H9 (cell line): ENCODE results near the gene RPS24. TPM values are rescaled to one million over a fixed set of nuclear protein-coding genes. Genes with fewer than 3 reads are reported as not detected.

Source experiments
- DNase-seq: peaks from one replicate; pipeline ENCODE4 v3.0.0-alpha.2; 2017
- H2AFZ ChIP-seq: one replicate; pipeline ENCODE4 v1.6.1; 2013; ENCODE audit warnings: mild to moderate bottlenecking, low read length, control low read depth, moderate library complexity
- H2AK5ac ChIP-seq: 2 replicates; pipeline ENCODE4 v1.6.1; 2013; ENCODE audit warnings: low read length, control low read depth, mixed read lengths; ENCODE audit not compliant: insufficient read length
- H2BK120ac ChIP-seq: one replicate; pipeline ENCODE4 v1.6.1; 2013; ENCODE audit warnings: low read depth, mild to moderate bottlenecking, low read length, control low read depth, inconsistent platforms; ENCODE audit not compliant: poor library complexity, severe bottlenecking
- H2BK12ac ChIP-seq: 2 replicates; pipeline ENCODE4 v1.6.1; 2013; ENCODE audit warnings: low read length, control low read depth, mixed read lengths, low read depth; ENCODE audit not compliant: insufficient read length
- H2BK15ac ChIP-seq: 2 replicates; pipeline ENCODE4 v1.6.1; 2013; ENCODE audit warnings: low read depth, low read length, control low read depth
- H2BK20ac ChIP-seq: one replicate; pipeline ENCODE4 v1.6.1; 2013; ENCODE audit warnings: low read depth, mild to moderate bottlenecking, low read length, control low read depth, inconsistent platforms; ENCODE audit not compliant: poor library complexity, severe bottlenecking
- H2BK5ac ChIP-seq: 2 replicates; pipeline ENCODE4 v1.6.1; 2013; ENCODE audit warnings: low read length, control low read depth, mixed read lengths; ENCODE audit not compliant: insufficient read length
- H3K14ac ChIP-seq: 2 replicates; pipeline ENCODE4 v1.6.1; 2013; ENCODE audit warnings: low read length, control low read depth; ENCODE audit not compliant: insufficient read depth
- H3K18ac ChIP-seq: 2 replicates; pipeline ENCODE4 v1.6.1; 2013; ENCODE audit warnings: low read depth, mild to moderate bottlenecking, mixed read lengths, low read length, control low read depth; ENCODE audit not compliant: insufficient read length
- H3K23ac ChIP-seq: 2 replicates; pipeline ENCODE4 v1.6.1; 2013; ENCODE audit warnings: low read length, control low read depth, mixed read lengths, low read depth; ENCODE audit not compliant: insufficient read length
- H3K23me2 ChIP-seq: 2 replicates; pipeline ENCODE4 v1.6.1; 2013; ENCODE audit warnings: low read depth, mild to moderate bottlenecking, mixed read lengths, low read length, control low read depth; ENCODE audit not compliant: insufficient read length, poor library complexity, severe bottlenecking
- H3K27ac ChIP-seq: 2 replicates; pipeline ENCODE4 v1.5.1; 2013; ENCODE audit warnings: low read length, control low read depth, mixed read lengths, low read depth; ENCODE audit not compliant: insufficient read length
- H3K27me3 ChIP-seq: 2 replicates; pipeline ENCODE4 v1.6.1; 2013; ENCODE audit warnings: low read length, control low read depth, inconsistent platforms; ENCODE audit not compliant: insufficient read depth
- H3K4ac ChIP-seq: 2 replicates; pipeline ENCODE4 v1.6.1; 2013; ENCODE audit warnings: low read depth, mild to moderate bottlenecking, control low read depth, inconsistent platforms, low read length, moderate library complexity
- H3K4me1 ChIP-seq: 2 replicates; pipeline ENCODE4 v1.6.1; 2013; ENCODE audit warnings: low read length, control low read depth, inconsistent platforms; ENCODE audit not compliant: insufficient read depth
- H3K4me2 ChIP-seq: 2 replicates; pipeline ENCODE4 v1.6.1; 2013; ENCODE audit warnings: low read length, control low read depth, mixed read lengths; ENCODE audit not compliant: insufficient read length, insufficient read depth
- H3K56ac ChIP-seq: 2 replicates; pipeline ENCODE4 v1.6.1; 2013; ENCODE audit warnings: low read depth, mild to moderate bottlenecking, mixed read lengths, low read length, control low read depth; ENCODE audit not compliant: insufficient read length
- H3K79me1 ChIP-seq: 2 replicates; pipeline ENCODE4 v1.6.1; 2013; ENCODE audit warnings: low read depth, mild to moderate bottlenecking, moderate library complexity, low read length, control low read depth, inconsistent platforms; ENCODE audit not compliant: insufficient read depth, poor library complexity, severe bottlenecking
- H3K79me2 ChIP-seq: 2 replicates; pipeline ENCODE4 v1.6.1; 2013; ENCODE audit warnings: low read length, control low read depth, inconsistent platforms; ENCODE audit not compliant: insufficient read depth
- H3K9ac ChIP-seq: 2 replicates; pipeline ENCODE4 v1.6.1; 2013; ENCODE audit warnings: low read length, control low read depth, mixed read lengths; ENCODE audit not compliant: insufficient read length; ENCODE audit errors: extremely low read depth
- H3K9me3 ChIP-seq: one replicate; pipeline ENCODE4 v1.6.1; 2013; ENCODE audit warnings: low read depth, low read length, inconsistent platforms; ENCODE audit not compliant: control insufficient read depth
- H3T11ph ChIP-seq: one replicate; pipeline ENCODE4 v1.6.1; 2013; ENCODE audit warnings: mild to moderate bottlenecking, low read length, control low read depth, inconsistent platforms
- H4K20me1 ChIP-seq: one replicate; pipeline ENCODE4 v1.6.1; 2013; ENCODE audit not compliant: control insufficient read depth, insufficient read length, insufficient read depth
- H4K5ac ChIP-seq: 2 replicates; pipeline ENCODE4 v1.6.1; 2013; ENCODE audit warnings: low read depth, mild to moderate bottlenecking, mixed read lengths, low read length, control low read depth; ENCODE audit not compliant: insufficient read length
- H4K8ac ChIP-seq: replicated peaks from 2 replicates; pipeline ENCODE4 v1.6.1; 2013; ENCODE audit warnings: low read length, control low read depth, mixed read lengths, low read depth; ENCODE audit not compliant: insufficient read length
- H4K91ac ChIP-seq: 2 replicates; pipeline ENCODE4 v1.6.1; 2013; ENCODE audit warnings: low read depth, mild to moderate bottlenecking, moderate library complexity, mixed read lengths, low read length, control low read depth; ENCODE audit not compliant: insufficient read length
- H3K27ac Mint-ChIP-seq, 3 experiments: 2 replicates in 2 of 3; 3 replicates in 1 of 3; pipeline ENCODE4 v1.8.0; 2020 to 2021; ENCODE audit warnings: mixed read lengths in 3 of 3, mild to moderate bottlenecking in 1 of 3, moderate library complexity in 1 of 3
- H3K27me3 Mint-ChIP-seq: 2 replicates; pipeline ENCODE4 v1.8.0; 2021; ENCODE audit warnings: low read depth, mild to moderate bottlenecking, moderate library complexity, mixed read lengths
- H3K36me3 Mint-ChIP-seq, 3 experiments: 2 replicates in 2 of 3; 3 replicates in 1 of 3; pipeline ENCODE4 v1.8.0; 2020 to 2021; ENCODE audit warnings: low read depth in 3 of 3, mixed read lengths in 3 of 3; ENCODE audit not compliant: insufficient read depth in 1 of 3
- H3K4me1 Mint-ChIP-seq, 2 experiments: 2 replicates each; pipeline ENCODE4 v1.8.0; 2020; ENCODE audit warnings: mixed read lengths in 2 of 2
- H3K4me3 Mint-ChIP-seq, 2 experiments: 2 replicates in 1 of 2; 3 replicates in 1 of 2; pipeline ENCODE4 v1.8.0; 2020 to 2021; ENCODE audit warnings: mild to moderate bottlenecking in 2 of 2, mixed read lengths in 2 of 2, moderate library complexity in 1 of 2
- H3K9me3 Mint-ChIP-seq, 2 experiments: 2 replicates in 1 of 2; 3 replicates in 1 of 2; pipeline ENCODE4 v1.8.0; 2020; ENCODE audit warnings: mild to moderate bottlenecking in 2 of 2, mixed read lengths in 2 of 2, moderate library complexity in 1 of 2
- CTCF ChIP-seq: fragments of 200-600 bp; sonication (generic); conservative IDR thresholded peaks from 3 replicates; pipeline ENCODE4 v1.8.0; 2021; ENCODE audit warnings: antibody characterized with exemption, mild to moderate bottlenecking
- WGBS: extraction: QIAGEN DNeasy Blood & Tissue Kit; methylation state at CpG from one replicate; pipeline ENCODE4 v1.1.7; 2013; ENCODE audit warnings: missing lambda C conversion rate, low lambda C conversion rate, mixed read lengths; ENCODE audit not compliant: insufficient read length; ENCODE audit errors: extremely low coverage; 5-methylcytosine and 5-hydroxymethylcytosine counted together
- total RNA-seq: library from RNA; stranded (reverse); gene quantifications from 2 replicates; pipeline ENCODE4 v1.2.1, GENCODE V29; 2021

RPS24 gene
- total RNA-seq, 1 experiment from 2014 or later, result 1,966 TPM

- no peaks in the 10 kb centered on the region for H3K79me2 ChIP-seq
- H3K4me3 Mint-ChIP-seq, result no peak overlapping the region
- no peaks in the 10 kb centered on the region for H3K9me3 ChIP-seq
- no peak overlapping the region for H2AK5ac ChIP-seq
- H3K27ac Mint-ChIP-seq, result no peak overlapping the region
- peaks cover 58 to 93% (median 85%) of the 10 kb centered on the region in 3 experiments; a peak in 6 of 7 replicates for H3K36me3 Mint-ChIP-seq
- H4K91ac ChIP-seq, result no peak overlapping the region
- no peak overlapping the region for H3K14ac ChIP-seq
- no peaks in the 10 kb centered on the region for H3K79me1 ChIP-seq
- no peak overlapping the region for H3K23ac ChIP-seq
- H3K9ac ChIP-seq, result no peak overlapping the region
- H3K27me3 Mint-ChIP-seq, result no peaks in the 10 kb centered on the region
- no peak overlapping the region for H3K4me2 ChIP-seq
- no peak overlapping the region for H4K5ac ChIP-seq
- DNase-seq, result no peak
- no peak overlapping the region for H3T11ph ChIP-seq
- no peak overlapping the region for H2BK12ac ChIP-seq
- no peaks in the 10 kb centered on the region for H3K9me3 Mint-ChIP-seq
- H3K4me1 Mint-ChIP-seq, result no peaks in the 10 kb centered on the region
- H3K27me3 ChIP-seq, result no peaks in the 10 kb centered on the region
- TF ChIP-seq CTCF, result no peak
- no CpG with 5 or more reads among the region's 4 CpGs for WGBS
- H3K18ac ChIP-seq, result no peak overlapping the region
- H2BK120ac ChIP-seq, result no peak overlapping the region
- no peak overlapping the region for H2AFZ ChIP-seq
- no peak overlapping the region for H2BK5ac ChIP-seq
- no peak overlapping the region for H3K4ac ChIP-seq
- no peaks in the 10 kb centered on the region for H4K20me1 ChIP-seq
- no peak overlapping the region for H3K27ac ChIP-seq
- H2BK20ac ChIP-seq, result no peak overlapping the region
- no peaks in the 10 kb centered on the region for H3K4me1 ChIP-seq
- no peak overlapping the region for H2BK15ac ChIP-seq
- no peak overlapping the region for H3K56ac ChIP-seq
- no peak overlapping the region for H4K8ac ChIP-seq
- H3K23me2 ChIP-seq, result no peaks in the 10 kb centered on the region
Measured at GRCh38 chr10:78002541-78003288, 30.9 kb upstream of the RPS24 start.
